H1 (cell line): ENCODE results near the gene ACTN3. TPM values are rescaled to one million over a fixed set of nuclear protein-coding genes. Genes with fewer than 3 reads are reported as not detected.

Experiments
- POLR2A ChIP-seq, 2 experiments: IDR thresholded peaks; 1 replicate in 1 of 2; 2 replicates in 1 of 2; pipeline ENCODE4 v1.6.1; 2011; ENCODE audit warnings: low read depth in 2 of 2, low read length in 2 of 2, mild to moderate bottlenecking in 2 of 2; ENCODE audit errors: control extremely low read depth in 1 of 2
- RFX5 ChIP-seq: IDR thresholded peaks from 2 replicates; pipeline ENCODE4 v1.6.1; 2011; ENCODE audit warnings: low read depth, low read length, improper control_type of control experiment, borderline replicate concordance
- SIN3A ChIP-seq, 2 experiments: IDR thresholded peaks in 1 of 2; conservative IDR thresholded peaks in 1 of 2; 2 replicates each; pipeline ENCODE4 v1.6.1; 2011 to 2012; ENCODE audit warnings: low read length in 2 of 2, improper control_type of control experiment in 1 of 2, low read depth in 1 of 2, mild to moderate bottlenecking in 1 of 2
- SIRT6 ChIP-seq: IDR thresholded peaks from one replicate; pipeline ENCODE4 v1.7.1; 2012; ENCODE audit warnings: low read length, inconsistent platforms
- SRF ChIP-seq: IDR thresholded peaks from 2 replicates; pipeline ENCODE4 v1.6.1; 2011; ENCODE audit warnings: mild to moderate bottlenecking, low read depth, low read length, moderate library complexity
- TAF7 ChIP-seq: optimal IDR thresholded peaks from 2 replicates; pipeline ENCODE3; 2011; ENCODE audit warnings: low read depth, mild to moderate bottlenecking, inconsistent platforms, low read length, moderate library complexity, borderline replicate concordance
- TCF12 ChIP-seq: IDR thresholded peaks from 2 replicates; pipeline ENCODE4 v1.6.1; 2011; ENCODE audit warnings: low read depth, mild to moderate bottlenecking, low read length
- polyA plus RNA-seq, 7 experiments: library from polyadenylated mRNA; depleted of rRNA in 3 of 7; stranded (reverse) in 5 of 7; unstranded in 2 of 7; fragments of >200 nt in 5 of 7; fragments of 200-250 nt in 2 of 7; gene quantifications; 1 replicate in 5 of 7; 2 replicates in 1 of 7; 4 replicates in 1 of 7; pipeline versions ENCODE4 v1.2.1 to v1.2.3, GENCODE V29; 2011 to 2013; ENCODE audit warnings: missing spikeins in 2 of 7, mixed read lengths in 2 of 7
- total RNA-seq: library from RNA; stranded (reverse); fragmentation: NEBNext Ultra II Directional; extraction: Animal tissue kit (Norgen Biotek cat#: 25700); gene quantifications from 2 replicates; pipeline ENCODE4 v1.2.1, GENCODE V29; 2021
- TF ChIP-seq, protein P1 (sequence below): fragments of 300-600 bp; sonication (generic); IDR thresholded peaks from 2 replicates; pipeline ENCODE4 v1.7.1; 2012; ENCODE audit warnings: low read length, moderate library complexity, mild to moderate bottlenecking, inconsistent platforms; ENCODE audit not compliant: insufficient replicate concordance

Gene ACTN3
- total and polyA plus RNA-seq, 2 of the 8 experiments (the other 6 are each of a cell fraction or from before 2014, with no cell fraction given): 30.8 to 36.7 TPM

DNA sequence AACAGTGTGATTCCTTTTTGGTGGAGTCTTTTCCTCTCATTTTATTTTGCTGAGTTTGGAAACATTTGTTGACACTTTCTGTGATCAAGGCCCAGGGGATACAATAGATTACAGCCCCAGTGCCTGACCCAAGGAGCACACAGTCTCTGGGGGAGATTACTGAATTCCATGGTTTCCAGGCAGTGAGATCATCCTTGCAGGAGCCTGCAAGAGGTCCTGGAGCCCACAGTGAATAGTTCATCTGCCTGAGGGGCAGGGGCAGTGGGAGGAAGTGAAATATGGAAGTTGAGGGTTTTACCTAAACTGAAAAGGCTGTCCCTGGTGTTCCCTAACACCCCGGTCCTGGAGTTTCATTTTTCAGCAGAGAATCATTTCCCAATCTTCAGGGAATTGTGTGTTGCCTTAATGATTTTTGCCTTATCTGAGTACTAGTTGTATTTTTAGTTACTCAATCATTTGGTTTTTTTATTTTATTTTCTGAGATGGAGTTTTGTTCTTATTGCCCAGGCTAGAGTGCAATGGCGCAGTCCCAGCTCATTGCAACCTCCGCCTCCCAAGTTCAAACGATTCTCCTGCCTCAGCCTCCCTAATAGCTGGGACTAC lies 54.0 kb downstream of the ACTN3 start (continued):
- TF ChIP-seq TCF12 (no peak), POLR2A (IDR thresholded peaks at IDR 0.05; ENCODE audit: control extremely low read depth in 1 of 2, low read depth in 2 of 2, low read length in 2 of 2) (no peak), SIN3A (conservative IDR thresholded peaks at IDR 0.05 in 1 of 2, IDR thresholded peaks at IDR 0.05 in 1 of 2; ENCODE audit: low read depth in 1 of 2, low read length in 2 of 2) (no peak), SIRT6 (no peak), SRF (no peak), TAF7 (no peak), RFX5 (no peak)
- TF ChIP-seq, protein P1, sequence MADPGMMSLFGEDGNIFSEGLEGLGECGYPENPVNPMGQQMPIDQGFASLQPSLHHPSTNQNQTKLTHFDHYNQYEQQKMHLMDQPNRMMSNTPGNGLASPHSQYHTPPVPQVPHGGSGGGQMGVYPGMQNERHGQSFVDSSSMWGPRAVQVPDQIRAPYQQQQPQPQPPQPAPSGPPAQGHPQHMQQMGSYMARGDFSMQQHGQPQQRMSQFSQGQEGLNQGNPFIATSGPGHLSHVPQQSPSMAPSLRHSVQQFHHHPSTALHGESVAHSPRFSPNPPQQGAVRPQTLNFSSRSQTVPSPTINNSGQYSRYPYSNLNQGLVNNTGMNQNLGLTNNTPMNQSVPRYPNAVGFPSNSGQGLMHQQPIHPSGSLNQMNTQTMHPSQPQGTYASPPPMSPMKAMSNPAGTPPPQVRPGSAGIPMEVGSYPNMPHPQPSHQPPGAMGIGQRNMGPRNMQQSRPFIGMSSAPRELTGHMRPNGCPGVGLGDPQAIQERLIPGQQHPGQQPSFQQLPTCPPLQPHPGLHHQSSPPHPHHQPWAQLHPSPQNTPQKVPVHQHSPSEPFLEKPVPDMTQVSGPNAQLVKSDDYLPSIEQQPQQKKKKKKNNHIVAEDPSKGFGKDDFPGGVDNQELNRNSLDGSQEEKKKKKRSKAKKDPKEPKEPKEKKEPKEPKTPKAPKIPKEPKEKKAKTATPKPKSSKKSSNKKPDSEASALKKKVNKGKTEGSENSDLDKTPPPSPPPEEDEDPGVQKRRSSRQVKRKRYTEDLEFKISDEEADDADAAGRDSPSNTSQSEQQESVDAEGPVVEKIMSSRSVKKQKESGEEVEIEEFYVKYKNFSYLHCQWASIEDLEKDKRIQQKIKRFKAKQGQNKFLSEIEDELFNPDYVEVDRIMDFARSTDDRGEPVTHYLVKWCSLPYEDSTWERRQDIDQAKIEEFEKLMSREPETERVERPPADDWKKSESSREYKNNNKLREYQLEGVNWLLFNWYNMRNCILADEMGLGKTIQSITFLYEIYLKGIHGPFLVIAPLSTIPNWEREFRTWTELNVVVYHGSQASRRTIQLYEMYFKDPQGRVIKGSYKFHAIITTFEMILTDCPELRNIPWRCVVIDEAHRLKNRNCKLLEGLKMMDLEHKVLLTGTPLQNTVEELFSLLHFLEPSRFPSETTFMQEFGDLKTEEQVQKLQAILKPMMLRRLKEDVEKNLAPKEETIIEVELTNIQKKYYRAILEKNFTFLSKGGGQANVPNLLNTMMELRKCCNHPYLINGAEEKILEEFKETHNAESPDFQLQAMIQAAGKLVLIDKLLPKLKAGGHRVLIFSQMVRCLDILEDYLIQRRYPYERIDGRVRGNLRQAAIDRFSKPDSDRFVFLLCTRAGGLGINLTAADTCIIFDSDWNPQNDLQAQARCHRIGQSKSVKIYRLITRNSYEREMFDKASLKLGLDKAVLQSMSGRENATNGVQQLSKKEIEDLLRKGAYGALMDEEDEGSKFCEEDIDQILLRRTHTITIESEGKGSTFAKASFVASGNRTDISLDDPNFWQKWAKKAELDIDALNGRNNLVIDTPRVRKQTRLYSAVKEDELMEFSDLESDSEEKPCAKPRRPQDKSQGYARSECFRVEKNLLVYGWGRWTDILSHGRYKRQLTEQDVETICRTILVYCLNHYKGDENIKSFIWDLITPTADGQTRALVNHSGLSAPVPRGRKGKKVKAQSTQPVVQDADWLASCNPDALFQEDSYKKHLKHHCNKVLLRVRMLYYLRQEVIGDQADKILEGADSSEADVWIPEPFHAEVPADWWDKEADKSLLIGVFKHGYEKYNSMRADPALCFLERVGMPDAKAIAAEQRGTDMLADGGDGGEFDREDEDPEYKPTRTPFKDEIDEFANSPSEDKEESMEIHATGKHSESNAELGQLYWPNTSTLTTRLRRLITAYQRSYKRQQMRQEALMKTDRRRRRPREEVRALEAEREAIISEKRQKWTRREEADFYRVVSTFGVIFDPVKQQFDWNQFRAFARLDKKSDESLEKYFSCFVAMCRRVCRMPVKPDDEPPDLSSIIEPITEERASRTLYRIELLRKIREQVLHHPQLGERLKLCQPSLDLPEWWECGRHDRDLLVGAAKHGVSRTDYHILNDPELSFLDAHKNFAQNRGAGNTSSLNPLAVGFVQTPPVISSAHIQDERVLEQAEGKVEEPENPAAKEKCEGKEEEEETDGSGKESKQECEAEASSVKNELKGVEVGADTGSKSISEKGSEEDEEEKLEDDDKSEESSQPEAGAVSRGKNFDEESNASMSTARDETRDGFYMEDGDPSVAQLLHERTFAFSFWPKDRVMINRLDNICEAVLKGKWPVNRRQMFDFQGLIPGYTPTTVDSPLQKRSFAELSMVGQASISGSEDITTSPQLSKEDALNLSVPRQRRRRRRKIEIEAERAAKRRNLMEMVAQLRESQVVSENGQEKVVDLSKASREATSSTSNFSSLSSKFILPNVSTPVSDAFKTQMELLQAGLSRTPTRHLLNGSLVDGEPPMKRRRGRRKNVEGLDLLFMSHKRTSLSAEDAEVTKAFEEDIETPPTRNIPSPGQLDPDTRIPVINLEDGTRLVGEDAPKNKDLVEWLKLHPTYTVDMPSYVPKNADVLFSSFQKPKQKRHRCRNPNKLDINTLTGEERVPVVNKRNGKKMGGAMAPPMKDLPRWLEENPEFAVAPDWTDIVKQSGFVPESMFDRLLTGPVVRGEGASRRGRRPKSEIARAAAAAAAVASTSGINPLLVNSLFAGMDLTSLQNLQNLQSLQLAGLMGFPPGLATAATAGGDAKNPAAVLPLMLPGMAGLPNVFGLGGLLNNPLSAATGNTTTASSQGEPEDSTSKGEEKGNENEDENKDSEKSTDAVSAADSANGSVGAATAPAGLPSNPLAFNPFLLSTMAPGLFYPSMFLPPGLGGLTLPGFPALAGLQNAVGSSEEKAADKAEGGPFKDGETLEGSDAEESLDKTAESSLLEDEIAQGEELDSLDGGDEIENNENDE: no peak
